ENCODE results near the gene SSR1. TPM values are rescaled to one million over a fixed set of nuclear protein-coding genes. Genes with fewer than 3 reads are reported as not detected.

The SSR1 gene
- 117 and 151 TPM in 2 replicates for total RNA-seq

DNA sequence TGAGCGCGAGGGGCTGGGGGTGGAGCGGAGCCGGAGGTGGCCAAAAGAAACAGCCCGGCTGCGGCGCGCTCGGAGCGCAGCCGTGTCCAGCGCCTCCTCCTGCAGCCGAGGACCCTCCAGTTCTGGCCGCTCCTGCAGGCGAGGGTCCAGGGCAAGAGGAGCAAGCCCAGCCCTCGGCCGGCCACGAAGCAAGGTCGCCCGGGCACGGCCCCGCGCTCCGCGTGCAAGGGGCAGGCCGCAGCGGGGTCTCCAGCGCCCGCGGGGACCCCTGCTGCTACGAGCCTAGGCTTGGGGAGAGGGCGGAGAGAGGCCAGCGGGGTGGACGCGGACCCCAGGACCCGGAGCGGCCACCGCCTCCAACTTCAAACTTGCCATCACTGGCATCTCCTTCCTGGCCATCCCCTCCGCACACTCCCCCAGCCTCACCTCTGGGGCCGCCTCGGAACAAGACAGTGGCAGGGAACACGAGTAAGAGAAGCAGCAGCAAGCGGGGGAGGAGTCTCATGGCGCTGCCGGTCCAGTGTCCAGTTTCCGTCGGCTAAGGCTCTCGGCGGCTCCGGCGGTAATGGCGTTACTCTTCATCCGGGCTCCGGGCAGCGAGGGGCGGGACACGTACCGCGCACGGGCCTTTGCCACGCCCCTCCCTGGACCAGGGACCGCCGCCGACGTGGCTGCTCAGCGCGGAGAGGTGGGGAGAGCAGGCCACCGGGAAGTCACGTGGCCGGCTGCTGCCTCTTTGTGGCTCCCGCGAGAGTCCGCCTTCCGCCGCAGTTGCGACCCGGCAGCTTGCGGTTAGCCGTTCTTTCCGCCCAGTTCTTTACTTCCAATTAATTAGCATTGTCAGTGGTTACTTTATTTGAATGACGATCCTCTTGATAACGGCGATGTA, at the start of gene SSR1:
Gene SSR1 (minus strand): TSS at position 584 of the 889 bp plus-strand sequence. CDS start 79 bp downstream, at position 505.

Other genes starting within 250 kb of the SSR1 start
- 10.5 and 11.7 TPM in 2 replicates for gene RREB1, start 205.2 kb downstream of the SSR1 start, total RNA-seq
- gene CAGE1, start 76.5 kb upstream of the SSR1 start, total RNA-seq, result not detected in 2 replicates
- gene RIOK1, start 76.6 kb upstream of the SSR1 start, total RNA-seq, result 13.0 and 19.3 TPM in 2 replicates
- gene DSP, start 228.5 kb upstream of the SSR1 start, total RNA-seq, result 0.36 and 1.5 TPM in 2 replicates